Mucosa of stomach (tissue), 1 donor: ENCODE data around the gene EXOC6B.

Source experiments
- H3K27me3 ChIP-seq: one replicate; pipeline ENCODE4 v1.7.0; 2013; ENCODE audit warnings: mild to moderate bottlenecking, low read length; ENCODE audit not compliant: control insufficient read depth, insufficient read depth
- H3K36me3 ChIP-seq: one replicate; pipeline ENCODE4 v1.7.0; 2013; ENCODE audit warnings: low read length; ENCODE audit not compliant: control insufficient read depth, insufficient read depth
- H3K4me1 ChIP-seq: one replicate; pipeline ENCODE4 v1.7.0; 2013; ENCODE audit warnings: mild to moderate bottlenecking, low read length; ENCODE audit not compliant: control insufficient read depth, insufficient read depth
- H3K4me3 ChIP-seq: one replicate; pipeline ENCODE4 v1.7.0; 2013; ENCODE audit warnings: low read length
- H3K9ac ChIP-seq: one replicate; pipeline ENCODE4 v1.7.0; 2013; ENCODE audit warnings: mild to moderate bottlenecking, low read length, moderate library complexity
- H3K9me3 ChIP-seq: one replicate; pipeline ENCODE4 v1.7.0; 2013; ENCODE audit warnings: mild to moderate bottlenecking, low read length, moderate library complexity; ENCODE audit not compliant: control insufficient read depth
- donor health status: Pancreatic carcinoma.

Gene EXOC6B

DNA sequence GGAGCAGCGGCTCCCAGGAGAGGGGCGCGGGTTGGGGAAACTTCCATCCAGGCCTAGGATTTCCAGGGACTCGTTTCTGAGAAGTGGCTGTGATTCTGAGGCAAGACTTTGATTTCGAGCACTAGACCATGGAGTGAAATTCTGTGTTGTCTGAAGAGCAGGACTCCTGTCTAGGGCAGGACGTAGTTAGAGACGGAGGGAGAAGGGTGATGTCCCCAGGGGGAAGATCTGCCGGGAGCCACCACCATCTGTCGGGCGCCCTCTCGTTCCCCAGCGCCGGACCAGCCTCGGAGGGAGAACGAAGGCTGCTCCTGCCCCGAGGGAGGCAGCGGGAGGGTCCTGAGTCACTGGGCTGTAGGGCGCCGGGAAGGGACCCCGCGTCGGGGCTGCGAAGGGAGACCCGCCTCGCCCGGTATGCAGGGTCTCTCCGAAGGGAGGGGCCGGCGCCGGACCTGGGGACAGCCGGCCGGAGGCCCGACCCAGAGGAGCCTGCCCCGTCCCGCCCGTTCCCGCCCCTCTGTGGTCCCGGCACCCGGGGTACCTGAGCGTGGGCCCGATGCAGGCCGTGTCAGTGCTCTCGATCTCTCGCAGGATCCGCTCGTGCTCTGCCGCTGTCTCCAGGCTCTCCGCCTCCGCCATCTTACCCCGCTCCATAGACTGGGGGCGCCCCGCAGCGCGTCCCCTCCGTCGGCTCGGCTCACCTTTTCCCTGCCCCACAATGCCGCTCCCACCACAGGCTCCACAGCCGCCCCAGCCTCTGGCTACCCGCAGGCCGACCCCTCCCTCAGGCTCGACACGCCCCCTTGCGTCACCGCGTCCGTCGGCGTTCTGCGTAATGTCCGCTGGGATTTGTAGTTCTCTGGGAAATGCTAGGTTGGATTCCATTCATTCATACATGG, at the start of gene EXOC6B:
TSS of gene EXOC6B (minus strand) at position 777 of the 899 bp plus-strand sequence.
- no peaks in the 10 kb centered on the region for H3K36me3 ChIP-seq
- peaks cover 14% of the 10 kb centered on the region for H3K4me1 ChIP-seq
- H3K9ac ChIP-seq: peak within 1 kb of the TSS; percentile 79
- H3K27me3 ChIP-seq: no peaks in the 10 kb centered on the region
- peak within 1 kb of the TSS; percentile 66 for H3K4me3 ChIP-seq
- no peaks in the 10 kb centered on the region for H3K9me3 ChIP-seq

DNA sequence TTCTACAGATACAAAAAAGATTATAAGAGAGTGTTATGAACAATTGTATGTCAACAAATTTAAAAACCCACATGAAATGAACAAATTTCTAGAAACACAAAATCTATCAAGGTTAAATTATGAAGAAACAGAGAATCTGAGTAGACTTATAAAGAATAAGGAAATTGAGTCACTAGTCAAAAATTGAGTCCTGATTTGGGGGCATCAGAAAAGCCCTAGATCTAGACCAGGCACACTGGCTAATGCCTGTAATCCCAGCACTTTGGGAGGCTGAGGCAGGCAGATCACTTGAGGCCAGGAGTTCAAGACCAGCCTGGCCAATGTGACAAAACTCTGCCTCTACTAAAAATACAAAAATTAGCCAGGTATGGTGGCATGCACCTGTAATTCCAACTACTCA, 46.0 kb upstream of the EXOC6B start:
- no peaks in the 10 kb centered on the region for H3K4me1 ChIP-seq
- H3K9me3 ChIP-seq: no peaks in the 10 kb centered on the region
- no peaks in the 10 kb centered on the region for H3K27me3 ChIP-seq
- H3K36me3 ChIP-seq: no peaks in the 10 kb centered on the region
- no peak overlapping the region for H3K9ac ChIP-seq
- H3K4me3 ChIP-seq: no peak overlapping the region

DNA sequence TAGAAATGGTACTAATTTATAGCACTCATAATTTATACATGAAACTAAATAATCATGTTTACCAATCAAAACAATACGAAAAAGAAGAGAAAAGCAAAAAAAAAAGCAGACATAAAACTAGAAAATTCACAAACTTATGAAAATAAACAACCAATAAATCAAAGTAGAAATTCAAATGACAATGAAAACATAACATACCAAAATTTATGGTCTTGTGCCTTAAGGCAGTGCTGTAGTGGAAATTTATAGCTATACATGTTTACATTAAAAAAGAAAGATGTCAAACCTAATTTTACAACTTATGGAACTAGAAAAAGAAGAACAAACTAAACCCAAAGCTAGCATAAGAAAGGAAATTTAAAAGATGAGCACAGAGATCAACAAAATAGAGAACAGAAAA, 45.2 kb upstream of the EXOC6B start:
- no peak overlapping the region for H3K9ac ChIP-seq
- H3K36me3 ChIP-seq: no peaks in the 10 kb centered on the region
- H3K4me1 ChIP-seq: no peaks in the 10 kb centered on the region
- H3K4me3 ChIP-seq: no peak overlapping the region
- no peaks in the 10 kb centered on the region for H3K27me3 ChIP-seq
- H3K9me3 ChIP-seq: no peaks in the 10 kb centered on the region

DNA sequence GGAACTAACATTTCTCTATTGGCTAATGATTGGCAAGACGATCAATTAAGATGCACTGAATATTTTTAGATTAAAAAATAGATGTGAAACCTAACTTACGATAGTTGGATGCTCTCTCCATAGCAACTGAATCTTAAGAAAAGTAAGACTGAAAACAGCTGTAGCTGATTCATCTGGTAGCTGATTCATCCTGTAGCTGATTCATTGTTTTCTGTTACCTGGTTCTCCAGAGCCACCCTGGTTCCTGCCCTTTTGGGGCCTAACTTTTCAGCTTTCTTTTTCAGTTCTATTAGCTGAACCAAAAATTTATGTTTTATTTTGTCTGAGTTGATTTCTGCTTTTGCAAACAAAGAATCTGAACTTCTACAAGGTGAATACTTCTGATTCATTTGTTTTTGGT, 38.7 kb upstream of the EXOC6B start:
- H3K9me3 ChIP-seq: no peaks in the 10 kb centered on the region
- H3K9ac ChIP-seq: no peak overlapping the region
- H3K27me3 ChIP-seq: peaks cover 12% of the 10 kb centered on the region
- no peaks in the 10 kb centered on the region for H3K36me3 ChIP-seq
- H3K4me3 ChIP-seq: no peak overlapping the region
- peaks cover 9% of the 10 kb centered on the region for H3K4me1 ChIP-seq

DNA sequence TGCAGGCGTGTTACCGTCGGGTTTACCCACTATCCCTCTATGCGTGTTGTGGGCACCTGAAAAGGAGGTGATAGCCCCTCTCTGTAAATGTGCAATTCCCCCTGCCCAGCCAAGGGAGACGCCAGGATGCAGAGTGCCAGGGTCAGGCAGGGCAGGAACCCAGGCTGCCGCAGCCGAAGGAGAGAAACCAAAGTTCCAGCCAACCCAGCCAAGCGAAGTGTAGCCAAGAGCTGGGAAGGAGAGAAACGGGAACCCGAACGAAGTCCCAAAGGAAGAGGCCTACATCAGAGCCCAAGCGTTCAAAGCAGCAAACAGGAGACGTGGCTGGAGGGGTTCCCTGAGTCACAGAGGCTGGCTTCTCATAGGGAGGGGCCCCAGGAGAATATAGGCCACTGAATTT, 37.2 kb upstream of the EXOC6B start:
- H3K4me3 ChIP-seq: no peak overlapping the region
- peaks cover 12% of the 10 kb centered on the region for H3K27me3 ChIP-seq
- no peaks in the 10 kb centered on the region for H3K9me3 ChIP-seq
- peaks cover 9% of the 10 kb centered on the region for H3K4me1 ChIP-seq
- no peaks in the 10 kb centered on the region for H3K36me3 ChIP-seq
- no peak overlapping the region for H3K9ac ChIP-seq

DNA sequence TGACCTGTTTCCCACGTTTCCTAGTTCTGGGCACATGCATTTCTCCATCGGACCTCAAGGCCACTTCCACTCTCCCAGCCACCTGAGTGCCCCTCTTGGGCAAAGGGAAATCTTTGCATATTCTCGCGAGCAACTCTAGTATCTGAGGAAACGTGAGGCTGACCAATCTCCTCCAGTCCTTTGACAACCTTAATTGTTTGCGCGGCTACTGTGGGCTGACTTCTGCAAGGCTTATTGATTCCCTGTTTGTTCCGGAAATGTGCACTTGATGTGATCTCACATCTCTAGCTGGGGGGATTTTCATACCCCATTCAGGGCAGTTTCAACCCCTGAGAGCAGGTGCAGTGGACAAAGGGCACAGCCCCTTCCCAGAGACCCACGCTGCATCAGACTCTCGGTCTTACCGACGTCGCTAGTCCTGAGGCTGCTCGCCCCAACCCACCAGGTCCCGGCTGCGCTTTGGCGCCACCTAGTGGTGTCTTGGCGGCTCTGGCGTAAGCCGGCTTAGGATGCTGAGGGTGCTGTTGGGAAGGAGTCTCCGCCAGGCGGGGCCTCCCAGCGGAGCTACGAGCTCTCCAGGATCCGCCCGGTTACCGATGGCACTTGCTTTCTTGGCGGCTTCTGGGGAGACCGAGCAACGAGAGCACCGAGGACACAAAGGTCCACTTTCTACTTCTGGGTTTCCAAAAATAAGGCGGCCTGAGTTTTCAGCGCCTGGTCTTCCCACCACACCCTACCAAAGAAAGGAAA, 36.6 kb upstream of the EXOC6B start:
- peaks cover 9% of the 10 kb centered on the region for H3K4me1 ChIP-seq
- no peak overlapping the region for H3K4me3 ChIP-seq
- H3K9ac ChIP-seq: no peak overlapping the region
- no peaks in the 10 kb centered on the region for H3K36me3 ChIP-seq
- no peaks in the 10 kb centered on the region for H3K9me3 ChIP-seq
- H3K27me3 ChIP-seq: peaks cover 15% of the 10 kb centered on the region

DNA sequence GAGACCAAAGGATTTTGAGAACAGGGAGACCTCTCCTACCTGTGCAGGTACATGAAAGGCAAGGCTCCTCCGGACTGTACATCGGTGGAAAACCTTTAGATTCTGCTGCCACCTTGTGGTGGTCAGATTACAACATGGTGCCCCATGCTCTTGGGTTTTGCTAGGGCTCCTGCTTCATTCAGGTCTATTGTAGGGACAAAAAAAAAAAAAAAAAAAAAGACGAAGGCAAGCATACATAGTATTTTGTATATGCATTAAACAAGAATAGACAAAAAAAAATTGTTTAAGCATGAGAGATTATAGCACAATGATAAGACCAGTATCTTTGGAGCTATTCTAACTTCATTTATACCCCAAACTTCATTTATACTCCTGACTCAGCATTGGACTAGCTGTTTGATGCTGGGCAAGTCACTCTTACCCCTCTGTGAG, 34.0 kb upstream of the EXOC6B start:
- Histone ChIP-seq H3K4me1 (peaks cover 9% of the 10 kb centered on the region), H3K27me3 (peaks cover 27% of the 10 kb centered on the region), H3K36me3 (no peaks in the 10 kb centered on the region), H3K9ac (no peak overlapping the region), H3K4me3 (no peak overlapping the region), H3K9me3 (no peaks in the 10 kb centered on the region)

DNA sequence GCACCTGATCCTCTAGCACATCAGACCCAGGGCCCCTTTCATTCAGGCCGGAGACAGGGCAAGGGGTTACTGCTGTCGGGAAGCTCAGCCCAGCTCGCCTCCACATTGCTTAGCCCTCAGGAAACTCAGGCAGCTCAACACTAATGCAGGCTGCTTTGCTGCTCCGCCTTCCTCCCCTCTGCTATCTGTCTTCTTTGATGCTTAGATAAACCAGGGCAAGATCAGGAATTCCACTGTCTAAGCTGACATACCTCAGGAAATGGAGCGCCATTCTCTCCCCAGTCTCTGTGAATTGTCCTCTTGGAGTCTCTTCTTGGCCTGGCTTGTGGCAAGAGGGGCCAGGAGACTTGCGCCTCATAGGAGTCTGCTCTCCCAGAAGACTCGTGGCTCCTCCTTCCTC, 25.5 kb upstream of the EXOC6B start:
- Histone ChIP-seq H3K9me3 (no peaks in the 10 kb centered on the region), H3K4me3 (no peak overlapping the region)

DNA sequence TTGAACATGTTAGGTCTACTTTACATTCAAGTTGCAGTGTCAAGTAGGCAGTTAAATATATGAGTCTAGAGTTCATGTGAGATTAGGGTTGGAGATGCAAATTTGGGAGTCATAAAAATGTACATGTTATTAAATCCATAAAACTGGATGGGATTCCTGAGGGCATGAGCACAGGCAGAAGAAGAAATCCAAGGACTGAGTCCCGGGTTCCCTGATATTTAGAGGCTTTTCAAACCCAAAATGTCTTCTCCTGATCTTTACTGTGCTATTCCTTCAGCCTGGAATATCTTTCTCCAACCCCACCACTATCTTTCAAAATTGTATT, 23.3 kb upstream of the EXOC6B start:
- H3K9me3 ChIP-seq: no peaks in the 10 kb centered on the region
- H3K4me1 ChIP-seq: no peaks in the 10 kb centered on the region
- no peaks in the 10 kb centered on the region for H3K36me3 ChIP-seq
- H3K4me3 ChIP-seq: no peak overlapping the region
- H3K9ac ChIP-seq: no peak overlapping the region
- H3K27me3 ChIP-seq: peaks cover 6% of the 10 kb centered on the region

More for the DNA sequence above, 25.5 kb upstream of the EXOC6B start:
- no peak overlapping the region for H3K9ac ChIP-seq
- peaks cover 9% of the 10 kb centered on the region for H3K27me3 ChIP-seq
- no peaks in the 10 kb centered on the region for H3K4me1 ChIP-seq
- H3K36me3 ChIP-seq: no peaks in the 10 kb centered on the region

DNA sequence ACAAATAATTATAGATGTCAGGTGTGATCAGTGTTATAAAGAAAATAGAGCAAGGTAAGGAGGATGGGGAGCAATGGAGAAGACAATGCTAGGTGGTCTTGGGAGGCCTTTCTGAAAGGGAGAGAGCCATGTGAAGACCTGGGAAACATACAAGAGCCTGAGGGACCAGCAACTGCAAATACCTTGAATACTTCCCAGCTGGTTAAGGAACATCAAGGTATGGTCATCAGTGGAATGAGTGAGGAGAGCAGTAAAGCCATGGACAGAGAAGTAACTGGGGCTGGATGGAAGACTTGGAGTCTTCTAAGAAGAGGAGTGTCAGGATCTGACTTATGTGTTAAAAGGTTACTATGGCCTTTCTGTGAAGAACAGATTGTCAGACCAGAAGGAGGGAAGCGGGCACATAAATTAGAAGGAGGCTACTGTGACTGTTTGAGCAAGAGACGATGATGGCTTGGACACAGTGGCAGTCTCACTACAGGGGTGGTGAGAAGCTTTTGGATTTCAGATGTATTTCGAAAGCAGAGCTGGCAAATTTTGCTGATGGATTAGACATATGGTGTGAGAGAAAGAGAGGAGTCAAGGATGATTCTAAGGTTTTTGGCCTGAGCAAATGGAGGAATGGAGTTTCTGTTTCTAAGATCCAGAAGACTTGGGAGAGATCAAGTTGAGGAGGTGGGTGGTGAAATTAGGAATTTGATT, 22.8 kb upstream of the EXOC6B start:
- Histone ChIP-seq H3K4me3 (no peak overlapping the region), H3K9me3 (no peaks in the 10 kb centered on the region), H3K9ac (no peak overlapping the region), H3K36me3 (no peaks in the 10 kb centered on the region), H3K4me1 (no peaks in the 10 kb centered on the region), H3K27me3 (peaks cover 6% of the 10 kb centered on the region)

DNA sequence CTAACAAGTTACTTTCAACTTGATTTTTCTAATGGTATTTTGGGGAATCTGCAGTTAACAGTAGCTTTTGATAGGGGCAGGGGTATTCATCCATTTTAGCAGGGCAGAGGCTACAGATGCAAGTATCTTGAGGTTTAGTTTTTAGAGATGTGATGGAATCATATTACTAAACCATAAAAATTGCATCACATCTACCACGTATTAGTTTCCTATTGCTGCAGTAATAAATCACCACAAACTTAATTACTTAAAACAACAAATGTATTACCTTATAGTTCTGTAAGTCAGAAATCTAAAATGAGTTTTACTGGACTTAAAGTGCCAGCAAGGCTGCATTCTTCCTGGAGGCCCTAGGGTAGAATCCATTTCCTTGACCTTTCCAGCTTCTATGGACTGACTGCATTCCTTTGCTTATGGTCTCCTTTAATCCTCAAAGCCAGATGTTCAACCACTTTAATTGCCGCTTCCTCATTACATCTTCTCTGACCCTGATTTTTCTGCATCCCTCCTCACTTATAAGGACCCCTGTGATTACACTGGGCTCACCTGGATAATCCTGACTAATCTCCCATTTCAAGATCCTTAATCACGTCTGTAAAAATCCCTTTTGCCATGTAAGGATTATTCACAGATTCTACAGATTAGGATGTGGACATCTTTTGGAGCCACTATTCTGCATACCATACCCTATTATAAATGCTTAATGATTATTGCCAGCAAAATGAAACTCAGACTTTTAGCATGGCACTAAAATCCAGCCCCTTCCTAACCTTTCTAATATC, 21.9 kb upstream of the EXOC6B start:
- H3K4me1 ChIP-seq: no peaks in the 10 kb centered on the region
- no peak overlapping the region for H3K4me3 ChIP-seq
- H3K9me3 ChIP-seq: no peaks in the 10 kb centered on the region
- H3K36me3 ChIP-seq: no peaks in the 10 kb centered on the region
- H3K9ac ChIP-seq: no peak overlapping the region
- H3K27me3 ChIP-seq: peaks cover 6% of the 10 kb centered on the region
